ENCODE results near the gene WDR36.

DNA sequence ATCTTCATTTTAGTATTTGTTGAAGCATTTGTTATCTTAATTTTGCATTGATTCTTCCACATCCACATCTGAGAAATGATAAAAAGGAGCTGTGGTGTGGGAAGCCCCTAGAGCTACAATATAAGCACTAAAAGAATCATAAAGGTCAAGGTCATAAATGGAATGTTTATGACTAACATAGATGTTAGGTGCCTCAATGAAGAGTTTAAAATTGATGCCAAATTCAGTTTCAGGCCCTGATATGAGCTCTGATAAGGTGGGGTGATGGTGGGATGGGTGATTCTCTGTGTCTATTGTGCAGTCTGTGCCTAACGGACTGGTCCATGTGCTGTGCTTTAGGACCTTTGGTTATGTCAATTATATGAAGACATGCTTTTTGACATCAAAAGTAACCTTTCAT is 70.9 kb downstream of the WDR36 start:
- TF ChIP-seq POLR2A (IDR thresholded peaks at IDR 0.05; ENCODE audit: low read length) (no peak), SMC3 (IDR thresholded peaks at IDR 0.05) (no peak), CTCF (IDR thresholded peaks at IDR 0.05) (no peak), JUN (IDR thresholded peaks at IDR 0.05) (no peak), RAD21 (conservative IDR thresholded peaks at IDR 0.05 in 1 of 2, IDR thresholded peaks at IDR 0.05 in 1 of 2) (no peak)
- TF ChIP-seq, protein P1, sequence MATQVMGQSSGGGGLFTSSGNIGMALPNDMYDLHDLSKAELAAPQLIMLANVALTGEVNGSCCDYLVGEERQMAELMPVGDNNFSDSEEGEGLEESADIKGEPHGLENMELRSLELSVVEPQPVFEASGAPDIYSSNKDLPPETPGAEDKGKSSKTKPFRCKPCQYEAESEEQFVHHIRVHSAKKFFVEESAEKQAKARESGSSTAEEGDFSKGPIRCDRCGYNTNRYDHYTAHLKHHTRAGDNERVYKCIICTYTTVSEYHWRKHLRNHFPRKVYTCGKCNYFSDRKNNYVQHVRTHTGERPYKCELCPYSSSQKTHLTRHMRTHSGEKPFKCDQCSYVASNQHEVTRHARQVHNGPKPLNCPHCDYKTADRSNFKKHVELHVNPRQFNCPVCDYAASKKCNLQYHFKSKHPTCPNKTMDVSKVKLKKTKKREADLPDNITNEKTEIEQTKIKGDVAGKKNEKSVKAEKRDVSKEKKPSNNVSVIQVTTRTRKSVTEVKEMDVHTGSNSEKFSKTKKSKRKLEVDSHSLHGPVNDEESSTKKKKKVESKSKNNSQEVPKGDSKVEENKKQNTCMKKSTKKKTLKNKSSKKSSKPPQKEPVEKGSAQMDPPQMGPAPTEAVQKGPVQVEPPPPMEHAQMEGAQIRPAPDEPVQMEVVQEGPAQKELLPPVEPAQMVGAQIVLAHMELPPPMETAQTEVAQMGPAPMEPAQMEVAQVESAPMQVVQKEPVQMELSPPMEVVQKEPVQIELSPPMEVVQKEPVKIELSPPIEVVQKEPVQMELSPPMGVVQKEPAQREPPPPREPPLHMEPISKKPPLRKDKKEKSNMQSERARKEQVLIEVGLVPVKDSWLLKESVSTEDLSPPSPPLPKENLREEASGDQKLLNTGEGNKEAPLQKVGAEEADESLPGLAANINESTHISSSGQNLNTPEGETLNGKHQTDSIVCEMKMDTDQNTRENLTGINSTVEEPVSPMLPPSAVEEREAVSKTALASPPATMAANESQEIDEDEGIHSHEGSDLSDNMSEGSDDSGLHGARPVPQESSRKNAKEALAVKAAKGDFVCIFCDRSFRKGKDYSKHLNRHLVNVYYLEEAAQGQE (IDR thresholded peaks at IDR 0.05): no peak
